Measurements from ENCODE around the gene TRAPPC4.

TRAPPC4 gene

GRCh38 chr11:119024430-119025098, 6.0 kb downstream of the TRAPPC4 start:
- no peak for TF ChIP-seq CTCF (conservative IDR thresholded peaks at IDR 0.05; ENCODE audit: low read depth, low read length)
- DNase-seq (ENCODE audit: low read depth): no peak
- no peak overlapping the region for H3K4me3 ChIP-seq (ENCODE audit: low read depth, low read length)

GRCh38 chr11:119025099-119025473, 6.5 kb downstream of the TRAPPC4 start:
- TF ChIP-seq CTCF (conservative IDR thresholded peaks at IDR 0.05; ENCODE audit: low read depth, low read length): no peak
- H3K4me3 ChIP-seq (ENCODE audit: low read depth, low read length): no peak overlapping the region
- no peak for DNase-seq (ENCODE audit: low read depth)

- H3K4me3 ChIP-seq (ENCODE audit: low read depth, low read length): no peak overlapping the region
- no peak for TF ChIP-seq CTCF (conservative IDR thresholded peaks at IDR 0.05; ENCODE audit: low read depth, low read length)
- no peak for DNase-seq (ENCODE audit: low read depth)
Measured at GRCh38 chr11:119025541-119025940, 7.0 kb downstream of the TRAPPC4 start.

GRCh38 chr11:119025978-119026766, 7.6 kb downstream of the TRAPPC4 start:
- no peak for TF ChIP-seq CTCF (conservative IDR thresholded peaks at IDR 0.05; ENCODE audit: low read depth, low read length)
- no peak overlapping the region for H3K4me3 ChIP-seq (ENCODE audit: low read depth, low read length)
- DNase-seq (ENCODE audit: low read depth): no peak

GRCh38 chr11:119026970-119027369, 8.4 kb downstream of the TRAPPC4 start:
- no peak for DNase-seq (ENCODE audit: low read depth)
- no peak overlapping the region for H3K4me3 ChIP-seq (ENCODE audit: low read depth, low read length)
- no peak for TF ChIP-seq CTCF (conservative IDR thresholded peaks at IDR 0.05; ENCODE audit: low read depth, low read length)

GRCh38 chr11:119027561-119028345, 9.2 kb downstream of the TRAPPC4 start:
- no peak for TF ChIP-seq CTCF (conservative IDR thresholded peaks at IDR 0.05; ENCODE audit: low read depth, low read length)
- DNase-seq (ENCODE audit: low read depth): no peak
- no peak overlapping the region for H3K4me3 ChIP-seq (ENCODE audit: low read depth, low read length)

Measured in choroid plexus epithelial cell (primary cell).